ENCODE data around the gene TSSK1B.
"Not testable (repeated sequence)": the region's sequence is repeated elsewhere in the genome, so short reads cannot be mapped to it uniquely, and the experiment has no call there.

The TSSK1B gene, protein sequence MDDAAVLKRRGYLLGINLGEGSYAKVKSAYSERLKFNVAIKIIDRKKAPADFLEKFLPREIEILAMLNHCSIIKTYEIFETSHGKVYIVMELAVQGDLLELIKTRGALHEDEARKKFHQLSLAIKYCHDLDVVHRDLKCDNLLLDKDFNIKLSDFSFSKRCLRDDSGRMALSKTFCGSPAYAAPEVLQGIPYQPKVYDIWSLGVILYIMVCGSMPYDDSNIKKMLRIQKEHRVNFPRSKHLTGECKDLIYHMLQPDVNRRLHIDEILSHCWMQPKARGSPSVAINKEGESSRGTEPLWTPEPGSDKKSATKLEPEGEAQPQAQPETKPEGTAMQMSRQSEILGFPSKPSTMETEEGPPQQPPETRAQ
- 0 reads per million in 4 experiments for total RNA-seq

DNA sequence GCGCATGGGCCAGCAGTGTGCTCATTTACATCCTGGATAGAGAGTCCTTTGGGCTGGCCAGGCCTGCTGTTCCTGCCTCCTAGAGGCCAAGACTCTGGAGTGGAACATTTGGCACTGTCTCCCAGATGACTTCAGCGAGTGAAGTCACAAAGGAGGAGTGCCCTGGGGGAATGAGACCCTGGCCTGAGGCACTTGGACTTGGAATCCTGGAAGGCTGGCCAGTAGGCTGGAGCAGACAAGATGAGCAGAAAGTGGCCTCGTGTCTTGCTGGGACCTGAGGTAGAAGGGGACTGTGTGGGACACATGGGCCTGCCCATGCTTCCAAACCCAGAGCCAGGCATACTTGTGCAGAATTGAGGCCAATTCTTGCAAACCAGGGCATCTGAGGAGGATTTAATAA lies at the start of gene TSSK1B:
TSSK1B (minus strand) TSS at position 101 of the 400 bp plus-strand sequence. CDS start 150 bp downstream, outside the sequence.
- DNase-seq: no peak

DNA sequence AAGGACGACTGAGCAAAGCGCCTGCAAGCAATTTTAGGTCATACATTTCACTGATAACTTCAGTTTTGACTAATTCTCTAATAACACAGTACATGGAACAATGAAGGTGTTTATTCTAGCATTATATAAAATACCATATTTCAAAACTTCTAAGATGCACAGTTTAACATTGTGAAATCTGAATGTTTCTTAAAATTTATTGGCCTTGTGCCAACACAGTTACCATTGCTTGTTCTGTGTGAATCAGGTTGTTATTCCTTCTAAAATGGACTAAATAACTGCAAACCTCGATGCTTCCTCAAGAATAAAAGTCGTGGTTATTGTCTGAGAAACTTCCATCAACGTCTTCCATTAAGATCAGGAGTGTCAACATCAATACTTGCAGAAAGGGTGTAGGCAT lies 45.5 kb upstream of the TSSK1B start:
- DNase-seq: no peak

DNA sequence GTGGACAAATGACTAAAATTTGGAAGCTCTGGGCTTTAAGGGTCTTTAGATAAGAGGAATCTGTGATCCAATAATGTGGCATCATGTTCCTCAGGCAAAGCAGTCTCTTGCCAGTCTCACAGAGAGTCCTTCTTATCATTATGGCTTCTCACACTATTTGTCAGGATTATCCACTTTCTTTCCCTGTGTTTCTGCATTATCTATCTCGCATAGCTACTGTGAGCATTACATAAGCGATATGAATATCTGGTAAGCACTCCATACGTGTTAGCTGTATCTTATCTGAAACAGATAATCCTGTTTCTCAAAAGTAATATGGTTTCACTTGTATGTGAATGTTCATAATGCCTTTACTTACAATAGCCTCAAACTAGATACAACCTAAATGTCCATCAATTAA lies 43.9 kb upstream of the TSSK1B start:
- DNase-seq: no peak

DNA sequence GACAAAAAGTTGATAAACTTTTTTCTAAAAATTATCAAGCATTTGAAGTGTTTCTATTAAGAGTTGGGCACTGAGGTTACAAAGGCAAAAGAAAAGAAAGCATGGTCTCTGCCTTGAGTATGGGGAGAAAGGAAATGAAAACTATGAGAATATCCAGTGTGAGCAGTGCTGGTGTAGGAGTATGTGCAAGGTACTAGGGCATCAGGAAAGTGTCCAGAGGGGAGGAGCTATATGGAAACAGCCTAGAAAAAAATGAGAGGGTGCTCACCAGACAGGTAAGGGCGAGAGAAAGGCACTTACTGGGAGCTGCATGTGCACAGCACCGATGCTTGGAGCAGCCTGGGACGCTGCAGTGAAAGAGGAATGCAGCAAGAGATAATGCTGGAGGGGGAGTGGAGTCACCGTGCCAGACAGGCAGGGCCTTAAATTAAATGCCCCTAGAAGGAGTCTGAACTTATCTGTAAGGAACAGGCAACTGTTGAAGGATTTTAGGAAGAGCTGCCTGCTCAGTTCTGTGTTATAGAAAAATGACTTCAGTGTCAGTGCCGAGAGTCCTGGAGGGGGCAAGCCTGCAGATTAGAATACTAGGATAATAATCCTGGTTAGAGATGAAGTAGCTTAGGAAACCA lies 39.4 kb upstream of the TSSK1B start:
- no peak for DNase-seq

DNA sequence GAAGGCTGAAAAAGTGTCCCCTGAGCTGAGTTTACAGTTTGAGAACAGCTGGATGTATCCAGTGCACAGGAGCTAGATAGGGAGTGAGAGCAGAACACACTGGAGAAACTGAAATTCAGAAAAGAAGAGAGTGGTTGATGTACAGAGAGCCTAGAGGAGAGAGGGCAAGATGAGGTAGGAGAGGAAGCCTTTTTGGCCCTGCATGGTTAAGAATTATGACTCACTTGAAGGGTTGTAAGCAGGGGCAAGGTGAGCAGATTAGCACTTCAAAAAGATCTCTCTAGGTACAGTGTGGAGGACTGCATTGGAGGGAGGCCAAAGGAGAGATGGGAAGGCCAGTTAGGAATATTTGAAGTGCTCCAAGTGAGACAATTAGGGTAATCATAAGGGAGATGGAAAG lies 28.2 kb upstream of the TSSK1B start:
- DNase-seq: no peak

DNA sequence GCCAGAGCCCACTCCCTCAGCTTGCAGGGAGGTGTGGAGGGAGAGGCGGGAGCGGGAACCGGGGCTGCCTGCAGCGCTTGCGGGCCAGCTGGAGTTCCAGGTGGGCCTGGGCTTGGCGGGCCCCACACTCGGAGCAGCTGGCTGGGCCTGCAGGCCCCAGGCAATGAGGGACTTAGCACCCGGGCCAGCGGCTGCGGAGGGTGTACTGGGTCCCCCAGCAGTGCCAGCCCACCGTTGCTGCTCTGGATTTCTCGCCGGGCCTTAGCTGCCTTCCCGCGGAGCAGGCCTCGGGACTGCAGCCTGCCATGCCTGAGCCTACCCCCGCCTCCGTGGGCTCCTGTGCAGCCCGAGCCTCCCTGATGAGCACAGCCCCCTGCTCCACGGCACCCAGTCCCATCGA lies 22.3 kb upstream of the TSSK1B start:
- DNase-seq: not testable (repeated sequence)

DNA sequence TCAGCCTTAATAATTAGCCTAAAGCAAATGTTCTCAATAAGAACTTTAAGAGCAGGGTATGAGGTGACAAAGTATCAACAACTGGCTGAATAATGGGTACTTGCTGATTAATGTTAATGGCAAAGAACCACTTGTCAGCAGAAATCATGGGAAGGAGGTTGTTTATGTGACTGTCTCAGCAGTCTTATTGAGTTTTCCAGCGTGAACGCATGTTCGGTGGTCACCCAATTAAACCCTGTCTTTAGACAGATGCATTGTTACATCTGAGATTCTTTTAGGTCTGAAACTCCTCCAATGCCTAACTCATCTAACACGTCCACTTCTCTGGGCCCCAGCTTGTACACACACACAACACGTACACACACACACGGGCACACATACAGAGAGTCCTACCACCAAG lies 18.2 kb upstream of the TSSK1B start:
- DNase-seq: no peak

DNA sequence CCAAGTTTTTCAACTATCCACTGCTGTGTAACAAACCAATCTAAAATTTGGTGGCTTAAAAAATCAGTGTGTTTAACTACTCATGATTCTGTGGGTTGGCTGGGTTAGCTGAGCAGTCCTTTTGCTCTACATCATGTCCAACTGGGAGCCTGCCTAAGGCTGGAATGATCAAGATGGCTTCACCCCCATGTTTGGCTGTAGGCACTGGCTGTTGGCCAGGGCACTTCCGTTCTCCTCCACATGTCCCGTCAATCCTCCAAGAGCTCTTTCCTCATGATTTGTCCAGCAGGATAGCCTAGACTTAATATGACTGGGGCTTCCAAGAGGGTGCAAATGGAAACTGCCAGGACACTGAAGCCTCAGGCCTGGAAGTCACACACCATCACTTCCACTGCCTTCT lies 17.0 kb upstream of the TSSK1B start:
- no peak for DNase-seq

DNA sequence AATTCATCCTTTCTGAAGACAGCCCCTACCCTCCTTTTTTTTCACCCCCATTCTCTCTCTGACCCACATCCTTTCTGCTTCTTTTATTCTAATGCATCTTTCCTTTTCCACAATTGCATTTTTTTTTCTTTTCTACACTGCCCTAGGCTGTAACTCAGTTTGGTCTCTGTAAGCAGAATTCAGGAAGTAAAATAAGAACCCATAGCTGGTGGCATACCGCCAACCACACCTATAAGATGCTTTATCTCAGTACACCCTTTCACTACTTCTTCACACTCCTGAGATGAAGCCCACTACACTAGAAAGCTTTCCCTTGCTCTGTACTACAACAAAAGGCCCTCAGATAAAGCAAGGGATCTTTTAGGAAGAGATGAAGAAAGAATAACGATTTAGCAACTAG lies 16.1 kb upstream of the TSSK1B start:
- DNase-seq: no peak

DNA sequence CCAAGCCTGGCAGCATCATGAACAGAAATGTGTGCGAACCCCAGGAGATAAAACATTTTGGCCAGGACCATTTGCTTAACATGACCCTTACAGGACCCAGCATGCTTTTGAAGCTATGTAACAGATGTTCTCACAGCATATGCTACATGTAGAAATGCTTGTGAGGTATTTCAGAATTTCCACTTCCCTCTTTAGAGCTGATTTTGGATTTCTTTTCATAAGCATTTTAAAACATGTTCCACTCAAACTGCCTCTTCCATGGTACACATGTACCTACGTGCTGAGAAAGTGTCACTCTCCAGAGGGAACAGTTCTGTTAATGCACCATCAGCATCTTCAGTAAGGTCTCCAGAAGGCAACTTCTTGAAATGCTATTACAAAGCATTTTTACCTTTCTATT lies 15.7 kb upstream of the TSSK1B start:
- no peak for DNase-seq

DNA sequence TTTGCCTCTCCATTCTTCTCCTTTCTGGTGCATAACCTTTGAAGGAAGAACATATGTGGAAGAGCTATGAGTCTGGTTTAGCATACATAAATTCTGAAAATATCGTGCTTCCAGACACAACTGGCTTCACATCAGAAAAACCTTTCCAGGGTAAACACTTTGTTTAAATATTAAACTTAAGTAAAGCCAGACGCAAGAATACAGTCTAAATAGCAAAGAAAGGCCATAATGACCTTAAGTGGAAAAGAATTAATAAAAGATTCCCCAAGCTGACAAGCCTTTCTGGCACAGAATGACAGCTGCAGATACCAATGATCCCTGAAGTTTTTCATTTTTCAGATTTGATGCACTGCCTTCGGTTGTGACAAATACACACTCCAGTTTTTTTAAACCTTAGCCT lies 13.5 kb upstream of the TSSK1B start:
- no peak for DNase-seq

DNA sequence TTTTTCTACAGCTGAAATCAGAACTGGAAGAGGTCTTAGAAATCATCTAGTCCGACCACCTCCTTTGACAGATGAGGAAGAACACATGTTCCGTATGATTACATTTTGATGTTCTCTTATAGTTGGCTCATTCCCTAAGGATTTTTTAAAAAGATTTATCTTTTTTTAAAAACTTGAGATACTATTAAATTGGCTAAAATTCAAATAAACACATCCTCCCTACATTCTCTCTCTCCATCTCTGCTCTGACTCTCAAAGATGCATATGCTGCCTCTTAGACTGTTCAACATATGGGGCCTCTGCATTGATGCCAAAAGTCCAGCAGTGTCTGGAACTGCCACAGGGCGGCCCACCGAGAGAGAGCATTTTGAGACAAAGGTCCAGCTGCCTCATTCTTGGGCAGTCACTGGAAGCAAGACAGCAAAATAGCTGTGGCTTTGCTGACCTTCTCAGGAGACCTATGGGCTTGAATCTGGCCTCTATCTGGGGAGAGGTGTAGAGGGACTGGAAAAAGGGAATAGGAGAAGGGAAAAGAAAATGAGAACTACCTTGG lies 12.8 kb upstream of the TSSK1B start:
- no peak for DNase-seq

DNA sequence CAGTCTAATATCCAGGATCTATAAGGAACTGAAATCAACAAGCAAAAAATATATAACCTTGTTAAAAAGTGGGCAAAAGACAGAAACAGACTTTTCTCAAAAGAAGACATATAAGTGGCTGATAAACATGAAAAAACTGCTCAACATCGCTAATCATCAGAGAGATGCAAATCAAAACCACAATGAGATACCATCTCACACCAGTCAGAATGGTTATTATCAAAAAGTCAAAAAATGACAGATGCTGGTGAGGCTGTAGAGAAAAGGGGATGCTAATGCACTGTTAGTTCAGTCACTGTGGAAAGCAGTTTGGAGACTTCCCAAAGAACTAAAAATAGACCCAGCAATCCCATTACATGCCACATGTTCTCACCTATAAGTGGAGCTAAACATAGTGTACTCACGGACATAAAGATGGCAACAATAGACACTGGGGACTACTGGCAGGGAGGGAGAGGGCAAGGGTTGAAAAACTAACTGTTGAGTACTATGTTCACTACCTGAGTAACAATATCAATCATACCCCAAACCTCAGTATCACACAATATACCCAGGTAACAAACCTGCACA lies 11.7 kb upstream of the TSSK1B start:
- no peak for DNase-seq

DNA sequence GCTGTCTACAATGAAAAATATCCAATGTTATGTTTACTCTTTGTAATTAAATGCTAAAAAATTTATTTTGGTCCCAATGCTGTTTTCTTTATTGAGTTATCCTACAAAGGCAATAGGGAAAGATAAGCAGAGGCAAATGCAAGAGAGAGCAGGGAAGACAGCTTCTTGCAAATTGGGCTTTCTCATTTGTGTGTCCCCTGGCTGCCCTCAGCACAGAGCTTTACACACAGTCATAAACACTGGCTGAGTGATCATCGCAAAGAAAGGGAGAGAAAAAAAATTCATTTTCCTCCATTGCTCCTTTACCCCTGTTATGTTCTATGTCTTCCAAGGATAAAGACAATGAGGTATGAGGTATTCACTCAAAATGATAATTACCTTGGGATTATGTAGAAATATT lies 2.3 kb upstream of the TSSK1B start:
- no peak for DNase-seq

DNA sequence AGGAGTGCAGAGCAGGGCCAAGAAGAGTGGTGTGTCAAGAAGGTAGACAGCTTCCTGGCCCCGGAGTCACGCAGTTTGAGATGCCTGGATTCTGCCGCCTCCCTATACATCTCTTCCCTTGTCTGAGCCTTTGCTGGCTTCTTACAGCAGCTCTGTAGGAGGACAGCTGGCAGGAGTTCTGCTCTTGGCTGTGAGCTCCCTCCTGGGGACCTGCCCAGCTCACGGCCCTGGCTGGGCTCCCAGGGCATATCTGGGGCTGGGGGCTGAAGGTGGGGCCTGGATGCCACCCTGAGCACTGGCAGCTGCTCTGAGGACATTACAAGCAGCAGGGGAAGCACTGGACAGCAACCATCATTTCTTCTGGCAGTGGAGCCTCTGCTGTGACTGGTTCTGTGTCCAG lies 786 bp upstream of the TSSK1B start:
- DNase-seq: no peak

DNA sequence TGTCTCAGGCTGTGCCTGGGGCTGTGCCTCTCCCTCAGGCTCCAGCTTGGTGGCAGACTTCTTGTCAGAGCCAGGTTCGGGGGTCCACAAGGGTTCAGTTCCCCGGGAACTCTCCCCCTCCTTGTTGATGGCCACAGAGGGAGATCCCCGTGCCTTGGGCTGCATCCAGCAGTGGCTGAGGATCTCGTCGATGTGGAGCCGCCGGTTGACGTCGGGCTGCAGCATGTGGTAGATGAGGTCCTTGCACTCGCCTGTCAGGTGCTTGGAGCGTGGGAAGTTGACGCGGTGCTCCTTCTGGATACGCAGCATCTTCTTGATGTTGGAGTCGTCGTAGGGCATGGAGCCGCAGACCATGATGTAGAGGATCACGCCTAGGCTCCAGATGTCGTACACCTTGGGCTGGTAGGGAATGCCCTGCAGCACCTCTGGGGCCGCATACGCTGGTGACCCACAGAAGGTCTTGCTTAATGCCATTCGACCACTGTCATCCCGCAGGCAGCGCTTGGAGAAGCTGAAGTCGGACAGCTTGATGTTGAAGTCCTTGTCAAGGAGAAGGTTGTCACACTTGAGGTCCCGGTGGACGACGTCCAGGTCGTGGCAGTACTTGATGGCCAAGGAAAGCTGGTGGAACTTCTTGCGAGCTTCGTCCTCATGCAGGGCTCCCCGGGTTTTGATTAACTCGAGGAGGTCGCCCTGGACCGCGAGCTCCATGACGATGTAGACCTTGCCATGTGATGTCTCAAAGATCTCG lies 752 bp downstream of the TSSK1B start:
- no peak for DNase-seq

DNA sequence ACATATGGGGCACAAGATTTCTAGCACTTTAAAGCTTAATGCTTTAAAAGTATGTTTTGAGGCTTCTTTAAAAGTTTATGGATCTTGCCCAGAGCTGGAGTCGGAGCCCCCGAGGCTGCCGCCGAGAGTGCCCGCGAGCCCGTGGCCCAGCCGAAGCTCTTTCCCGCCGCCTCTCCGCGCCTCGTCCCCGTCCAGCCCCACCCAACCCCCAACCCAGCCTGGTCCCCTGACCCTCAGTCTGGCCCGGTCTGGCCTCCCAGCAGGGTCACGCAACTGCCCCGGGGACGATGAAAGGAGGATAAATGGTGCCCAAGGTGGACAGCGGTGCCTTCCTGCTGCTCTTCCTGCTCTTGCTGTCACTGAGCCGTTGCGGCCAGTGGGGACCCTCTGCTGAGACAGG lies 1.7 kb downstream of the TSSK1B start:
- no peak for DNase-seq

DNA sequence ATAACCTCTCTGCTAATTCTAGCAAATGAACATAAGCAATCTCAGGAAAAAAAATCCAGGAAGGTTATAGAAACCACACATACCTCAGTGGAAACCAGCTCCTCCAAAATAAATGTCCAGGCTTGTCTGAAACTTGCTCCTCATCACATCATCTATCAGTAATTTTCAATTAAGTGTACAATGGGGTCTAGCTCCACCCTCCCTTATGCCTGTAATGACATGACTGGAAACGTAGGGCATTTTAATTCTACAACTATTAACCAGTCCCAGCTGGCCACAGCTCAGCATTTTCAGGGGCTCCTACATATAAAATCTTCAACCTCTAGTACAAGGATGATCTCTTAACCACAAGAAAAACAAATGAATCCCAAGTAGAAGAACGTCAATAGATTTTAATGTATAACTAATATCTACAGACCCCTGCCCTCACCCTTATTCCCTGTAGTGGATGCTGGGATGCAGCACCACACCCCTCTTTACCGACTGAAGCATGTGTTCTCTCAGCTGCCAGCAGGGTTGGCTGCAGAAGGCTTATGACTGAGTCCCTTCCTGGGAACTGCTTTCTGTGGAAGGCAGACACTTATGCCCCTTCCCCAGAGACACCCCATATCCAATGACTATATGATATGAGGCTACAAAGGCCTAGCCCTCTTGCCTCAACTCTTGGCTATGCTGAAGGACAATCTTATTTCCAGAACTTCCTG lies 6.8 kb downstream of the TSSK1B start:
- no peak for DNase-seq

DNA sequence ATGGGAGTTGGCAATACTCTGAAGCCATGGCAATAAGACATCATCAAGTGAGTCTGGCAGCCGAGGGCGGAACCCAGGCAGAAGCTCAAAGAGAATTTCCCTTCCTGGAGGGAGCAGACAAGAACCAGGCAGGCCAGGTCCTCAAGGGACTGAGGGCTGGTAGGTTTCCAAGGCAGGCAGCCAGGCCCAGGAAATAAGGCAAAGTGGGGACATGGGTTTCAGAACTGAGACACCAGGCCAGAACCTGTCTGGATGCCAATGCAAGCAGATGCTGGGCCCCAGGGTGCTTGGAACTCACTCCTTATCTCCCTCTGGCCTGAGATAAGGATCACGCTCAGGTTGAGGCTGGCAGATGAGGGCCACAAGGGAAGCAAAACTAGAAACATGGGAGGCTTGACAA lies 8.9 kb downstream of the TSSK1B start:
- no peak for DNase-seq

DNA sequence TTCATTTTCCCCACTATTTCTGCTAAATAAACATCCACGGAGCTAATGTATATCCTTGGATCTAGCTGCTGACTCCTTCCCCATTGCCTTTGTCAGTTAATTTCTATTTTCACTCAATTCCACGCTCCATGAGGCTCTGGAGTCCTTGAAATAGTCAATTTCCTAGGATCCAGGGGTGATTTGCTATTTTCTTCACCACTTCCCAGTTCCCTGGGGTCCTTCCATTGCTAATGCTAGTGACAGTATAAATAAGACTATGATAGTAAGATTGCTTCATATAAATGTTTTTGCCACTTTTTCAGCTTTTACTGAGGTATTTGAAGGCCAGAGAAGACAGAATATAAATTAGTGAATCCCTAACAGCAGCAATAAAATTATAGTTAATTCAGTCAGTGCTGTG lies 13.1 kb downstream of the TSSK1B start:
- DNase-seq: no peak

DNA sequence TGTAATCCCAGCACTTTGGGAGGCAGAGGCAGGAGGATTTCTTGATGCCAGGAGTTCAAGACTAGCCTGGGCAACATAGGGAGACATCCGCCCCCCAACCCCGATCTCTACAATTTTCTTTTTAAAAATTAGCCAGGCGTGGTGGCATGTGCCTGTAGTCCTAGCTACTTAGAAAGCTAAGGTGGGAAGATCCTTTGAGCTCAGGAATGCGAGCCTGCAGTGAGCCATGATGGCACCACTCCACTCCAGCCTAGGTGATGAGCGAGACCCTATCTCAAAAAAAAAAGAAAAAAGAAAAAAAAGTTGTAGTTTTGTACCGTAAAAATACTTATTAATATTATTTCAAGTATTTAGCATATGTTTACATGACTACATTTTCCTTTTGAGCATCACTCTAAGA lies 29.3 kb downstream of the TSSK1B start:
- DNase-seq: no peak

DNA sequence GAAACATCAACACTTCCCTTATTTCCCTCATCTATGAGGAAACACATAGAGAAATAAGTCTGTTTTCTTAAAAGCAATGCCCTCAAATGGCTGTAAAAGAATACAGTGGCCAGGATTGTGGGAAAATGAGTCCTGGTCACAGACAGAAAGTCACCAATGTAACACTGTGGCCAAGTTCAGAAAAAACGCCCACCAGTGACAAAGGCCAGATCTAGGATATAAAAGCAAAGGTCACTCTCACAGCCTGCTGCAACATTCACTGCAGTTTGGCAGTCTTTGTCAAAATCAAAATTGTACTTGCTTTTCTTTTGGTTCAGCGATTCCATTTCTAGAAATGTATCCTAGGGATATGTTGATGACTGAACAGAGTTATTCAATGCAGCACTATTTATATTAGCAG lies 30.5 kb downstream of the TSSK1B start:
- DNase-seq: no peak

DNA sequence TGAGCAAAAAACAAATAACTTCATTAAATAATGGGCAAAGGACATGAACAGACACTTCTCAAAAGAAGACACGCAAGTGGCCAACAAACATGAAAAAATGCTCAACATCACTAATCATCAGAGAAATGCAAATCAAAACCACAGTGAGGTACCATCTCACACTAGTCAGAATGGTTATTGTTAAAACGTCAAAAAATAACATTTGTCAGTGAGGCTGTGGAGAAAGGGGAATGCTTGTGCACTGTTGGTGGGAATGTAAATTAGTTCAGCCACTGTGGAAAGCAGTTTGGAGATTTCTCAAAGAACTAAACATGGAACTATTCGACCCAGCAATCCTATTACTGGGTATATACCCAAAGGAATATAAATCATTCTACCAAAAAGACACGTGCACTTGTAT lies 36.8 kb downstream of the TSSK1B start:
- DNase-seq: not testable (repeated sequence)
